ENCODE results near the gene TRIM8. TPM values are rescaled to one million over a fixed set of nuclear protein-coding genes. Genes with fewer than 3 reads are reported as not detected.

The TRIM8 gene
- total RNA-seq, 1 experiment from 2014 or later: 37.0 TPM

DNA sequence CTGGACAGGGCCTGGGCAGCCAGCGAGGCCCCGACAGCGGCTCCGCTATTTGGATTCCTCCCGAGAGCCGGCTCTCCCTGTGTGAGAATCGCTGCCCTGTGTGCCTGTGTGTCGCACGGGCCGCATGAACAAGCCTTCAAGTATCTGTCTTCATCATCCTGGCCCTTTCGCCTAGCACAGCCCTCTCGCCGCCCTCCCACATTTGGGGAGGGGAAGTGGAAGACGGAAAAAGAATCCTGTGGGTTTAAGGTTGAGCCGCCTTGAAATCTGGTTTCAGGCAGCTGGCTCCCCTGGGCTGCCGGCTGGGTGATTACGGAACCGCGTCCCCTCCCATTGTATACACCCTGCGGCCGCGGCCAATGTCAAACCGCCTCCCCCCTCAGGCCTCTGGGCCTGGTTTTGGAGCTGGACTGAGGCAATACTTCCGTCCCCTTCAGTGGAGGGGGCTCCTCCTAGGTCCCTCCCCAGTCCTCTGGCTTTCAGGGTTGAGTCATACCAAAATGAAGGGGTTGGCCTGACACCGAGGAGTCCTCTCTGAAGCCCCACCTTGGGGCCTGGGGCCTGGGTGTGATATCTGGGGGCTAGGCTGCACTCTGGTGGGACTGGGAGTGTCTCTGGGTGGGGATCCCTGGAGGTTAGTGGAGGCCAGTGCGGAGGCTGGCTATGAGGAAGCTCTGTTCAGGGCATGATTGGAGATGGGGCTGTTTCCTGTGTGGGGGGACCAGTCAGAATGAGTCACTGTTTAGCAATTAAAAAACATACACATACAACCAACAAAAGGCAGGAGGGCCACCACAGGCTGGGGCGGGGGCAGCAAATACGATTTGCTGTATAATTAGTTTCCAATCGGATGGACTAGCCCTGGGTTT, 1.7 kb downstream of the TRIM8 start:
- Mint-ChIP-seq H3K36me3 (ENCODE audit: insufficient read depth in 1 of 3, low read depth in 3 of 3) (peaks cover 0 to 4% (median 0%) of the 10 kb centered on the region in 3 experiments; a peak in 2 of 7 replicates), H3K9me3 (no peaks in the 10 kb centered on the region; a peak in 1 of 5 replicates), H3K27ac (peak overlapping the region; percentile 63 to 93 (median 91); a peak in 6 of 7 replicates), H3K27me3 (ENCODE audit: low read depth) (no peaks in the 10 kb centered on the region), H3K4me1 (peaks cover 53 to 57% of the 10 kb centered on the region in 2 experiments), H3K4me3 (peak overlapping the region; percentile 93 to 97)
- H2BK5ac ChIP-seq (ENCODE audit: insufficient read length, low read length): no peak overlapping the region
- no peak overlapping the region for H3T11ph ChIP-seq (ENCODE audit: low read length)
- peaks cover 19% of the 10 kb centered on the region; the same call in 1 of the 2 replicates for H3K79me2 ChIP-seq (ENCODE audit: insufficient read depth, low read length)
- peaks cover 5% of the 10 kb centered on the region; the same call in 1 of the 2 replicates for H3K4me1 ChIP-seq (ENCODE audit: insufficient read depth, low read length)
- no peak overlapping the region for H3K4ac ChIP-seq (ENCODE audit: low read depth, low read length)
- H2AFZ ChIP-seq (ENCODE audit: low read length): no peak overlapping the region
- H2BK12ac ChIP-seq (ENCODE audit: insufficient read length, low read depth, low read length): no peak overlapping the region
- peak overlapping the region; percentile 77 for H3K4me2 ChIP-seq (ENCODE audit: insufficient read depth, insufficient read length, low read length)
- no peak overlapping the region for H2BK15ac ChIP-seq (ENCODE audit: low read depth, low read length)
- no peak overlapping the region for H4K91ac ChIP-seq (ENCODE audit: insufficient read length, low read depth, low read length)
- WGBS (ENCODE audit: extremely low coverage, insufficient read length, low lambda C conversion rate): no CpG with 5 or more reads among the region's 29 CpGs
- 0 out of 2 replicates have a peak overlapping the region, but pooled peaks have one; percentile 54 for H3K14ac ChIP-seq (ENCODE audit: insufficient read depth, low read length)
- peaks cover 3% of the 10 kb centered on the region for H3K79me1 ChIP-seq (ENCODE audit: insufficient read depth, low read depth, low read length, poor library complexity, severe bottlenecking)
- H3K18ac ChIP-seq (ENCODE audit: insufficient read length, low read depth, low read length): peak overlapping the region; percentile 32
- H3K27me3 ChIP-seq (ENCODE audit: insufficient read depth, low read length): no peaks in the 10 kb centered on the region
- no peak for TF ChIP-seq CTCF (conservative IDR thresholded peaks at IDR 0.05)
- no peak overlapping the region for H3K23ac ChIP-seq (ENCODE audit: insufficient read length, low read depth, low read length)
- H4K8ac ChIP-seq (replicated peaks; ENCODE audit: insufficient read length, low read depth, low read length): no peak overlapping the region
- H2BK20ac ChIP-seq (ENCODE audit: low read depth, low read length, poor library complexity, severe bottlenecking): no peak overlapping the region
- H3K9me3 ChIP-seq (ENCODE audit: control insufficient read depth, low read depth, low read length): no peaks in the 10 kb centered on the region
- peaks cover 28% of the 10 kb centered on the region for H3K23me2 ChIP-seq (ENCODE audit: insufficient read length, low read depth, low read length, poor library complexity, severe bottlenecking)
- no peak overlapping the region for H2AK5ac ChIP-seq (ENCODE audit: insufficient read length, low read length)
- peaks cover 3% of the 10 kb centered on the region for H4K20me1 ChIP-seq (ENCODE audit: control insufficient read depth, insufficient read depth, insufficient read length)
- H4K5ac ChIP-seq (ENCODE audit: insufficient read length, low read depth, low read length): no peak overlapping the region
- no peak overlapping the region for H3K56ac ChIP-seq (ENCODE audit: insufficient read length, low read depth, low read length)
- H3K9ac ChIP-seq (ENCODE audit: extremely low read depth, insufficient read length, low read length): peak overlapping the region; percentile 58
- no peak overlapping the region for H2BK120ac ChIP-seq (ENCODE audit: low read depth, low read length, poor library complexity, severe bottlenecking)
- no peak for DNase-seq
- H3K27ac ChIP-seq (ENCODE audit: insufficient read length, low read depth, low read length): no peak overlapping the region

Data from H9 (cell line).